Sigmoid colon (tissue), 7 donors: Measurements from ENCODE around the gene ARFIP1. TPM values are rescaled to one million over a fixed set of nuclear protein-coding genes. Genes with fewer than 3 reads are reported as not detected.

Experiments used
- DNase-seq: peaks from one replicate; pipeline ENCODE4 v3.0.0-alpha.2; 2019
- H3K27ac ChIP-seq, 4 donors: fragments of 200-600 bp; sonication (generic); one replicate each; pipeline ENCODE4 v1.5.1; 2016 to 2019; ENCODE audit warnings: mild to moderate bottlenecking in 1 of 4
- H3K27me3 ChIP-seq, 3 donors: fragments of 200-600 bp; sonication (generic); one replicate each; pipeline ENCODE4 v1.5.1; 2019; ENCODE audit warnings: mild to moderate bottlenecking in 1 of 3
- H3K36me3 ChIP-seq, 4 donors: fragments of 200-600 bp; sonication (generic); one replicate each; pipeline ENCODE4 v1.5.1; 2016 to 2019
- H3K4me1 ChIP-seq, 4 donors: fragments of 200-600 bp; sonication (generic); one replicate each; pipeline ENCODE4 v1.5.1; 2017 to 2019
- H3K4me3 ChIP-seq, 4 donors: fragments of 200-600 bp; sonication (generic); one replicate each; pipeline ENCODE4 v1.5.1; 2017 to 2019; ENCODE audit warnings: mild to moderate bottlenecking in 2 of 4, moderate library complexity in 1 of 4
- H3K9me3 ChIP-seq, 4 donors: fragments of 200-600 bp in 3 of 4; sonication (generic) in 3 of 4; one replicate each; pipeline versions ENCODE4 v1.5.1 to v1.6.1; 2013 to 2019
- CTCF ChIP-seq, 4 experiments: fragments of 450-650 bp in 3 of 4; fragments of 200-600 bp in 1 of 4; IDR thresholded peaks; one replicate each; pipeline ENCODE4 v1.5.1; 2016 to 2019; ENCODE audit warnings: antibody characterized with exemption in 4 of 4, mild to moderate bottlenecking in 3 of 4, moderate library complexity in 2 of 4
- EP300 ChIP-seq, 4 donors: sonication (generic); formaldehyde crosslinking; IDR thresholded peaks; one replicate each; pipeline ENCODE4 v1.6.1; 2017; ENCODE audit warnings: antibody characterized with exemption in 4 of 4
- POLR2A ChIP-seq, 2 donors: fragments of 450-650 bp; IDR thresholded peaks; one replicate each; pipeline ENCODE4 v1.6.1; 2016; ENCODE audit warnings: antibody characterized with exemption in 2 of 2, mild to moderate bottlenecking in 2 of 2, moderate library complexity in 2 of 2
- POLR2AphosphoS5 ChIP-seq, 4 donors: sonication (generic); formaldehyde crosslinking; IDR thresholded peaks; one replicate each; pipeline ENCODE4 v1.6.1; 2017; ENCODE audit warnings: antibody characterized with exemption in 4 of 4
- WGBS, 2 donors: extraction: QIAGEN DNeasy Blood & Tissue Kit; methylation state at CpG; one replicate each; pipeline ENCODE4 v1.1.7; 2013; 5-methylcytosine and 5-hydroxymethylcytosine counted together
- intact Hi-C: fragments of 100-400 bp; cut with DNase I; formaldehyde crosslinking; loops from one replicate; pipeline ENCODE4 v1.15.1; 2023
- polyA plus RNA-seq, 3 donors: library from polyadenylated mRNA; stranded (reverse); fragments of 200-250 nt; gene quantifications; one replicate each; pipeline ENCODE4 v1.2.3, GENCODE V29; 2013
- total RNA-seq, 4 donors: library from RNA; depleted of rRNA; stranded (reverse); fragments of >200 nt; gene quantifications; one replicate each; pipeline ENCODE4 v1.1.0, GENCODE V29; 2016
- donor health status: healthy with polysubstance abuse.
- donor health status: Bipolar disorder and iron deficiency.
- donor health status: healthy.

The ARFIP1 gene
- total and polyA plus RNA-seq, 7 donors = 22.1 to 50.9 (median 33.2) TPM

GRCh38 chr4:152917543-152918395 is 138.0 kb downstream of the ARFIP1 start:
- H3K36me3 ChIP-seq = no peaks in the 10 kb centered on the region
- intact Hi-C loops = no loop called here
- no peak overlapping the region for H3K27ac ChIP-seq
- H3K9me3 ChIP-seq = peaks cover 0 to 7% (median 0%) of the 10 kb centered on the region in 4 donors
- H3K4me1 ChIP-seq = no peaks in the 10 kb centered on the region
- DNase-seq = no peak
- WGBS, 2 donors = 88 to 95% methylated on average over 3 of the region's 3 CpGs
- no peak overlapping the region for H3K4me3 ChIP-seq
- TF ChIP-seq EP300 (IDR thresholded peaks at IDR 0.05) (no peak), POLR2AphosphoS5 (IDR thresholded peaks at IDR 0.05) (no peak), CTCF (IDR thresholded peaks at IDR 0.05) (no peak), POLR2A (IDR thresholded peaks at IDR 0.05) (no peak)
- H3K27me3 ChIP-seq = no peaks in the 10 kb centered on the region

GRCh38 chr4:152919826-152920225 is 140.1 kb downstream of the ARFIP1 start:
- TF ChIP-seq EP300 (IDR thresholded peaks at IDR 0.05) (no peak), POLR2AphosphoS5 (IDR thresholded peaks at IDR 0.05) (no peak), POLR2A (IDR thresholded peaks at IDR 0.05) (no peak), CTCF (IDR thresholded peaks at IDR 0.05) (no peak)

GRCh38 chr4:152920768-152921167 is 141.0 kb downstream of the ARFIP1 start:
- no peak for TF ChIP-seq POLR2AphosphoS5 (IDR thresholded peaks at IDR 0.05)
- TF ChIP-seq CTCF (IDR thresholded peaks at IDR 0.05) = no peak
- no peak for TF ChIP-seq POLR2A (IDR thresholded peaks at IDR 0.05)
- no peak for TF ChIP-seq EP300 (IDR thresholded peaks at IDR 0.05)
- 67 to 70% methylated on average over 1 of the region's 1 CpG for WGBS, 2 donors
- no peak for DNase-seq
- intact Hi-C loops = no loop called here
- Histone ChIP-seq H3K27ac (no peak overlapping the region), H3K36me3 (no peaks in the 10 kb centered on the region), H3K27me3 (no peaks in the 10 kb centered on the region), H3K4me3 (no peak overlapping the region), H3K4me1 (no peaks in the 10 kb centered on the region), H3K9me3 (peaks cover 0 to 7% (median 0%) of the 10 kb centered on the region in 4 donors)

More at GRCh38 chr4:152919826-152920225, 140.1 kb downstream of the ARFIP1 start:
- no peak for DNase-seq
- H3K27ac ChIP-seq = no peak overlapping the region
- 95 to 96% methylated on average over 2 of the region's 2 CpGs for WGBS, 2 donors
- no peak overlapping the region for H3K4me3 ChIP-seq
- no peaks in the 10 kb centered on the region for H3K4me1 ChIP-seq
- no peaks in the 10 kb centered on the region for H3K36me3 ChIP-seq
- H3K9me3 ChIP-seq = peaks cover 0 to 7% (median 0%) of the 10 kb centered on the region in 4 donors
- H3K27me3 ChIP-seq = no peaks in the 10 kb centered on the region
- intact Hi-C loops = no loop called here

GRCh38 chr4:152921284-152921683 is 141.5 kb downstream of the ARFIP1 start:
- H3K9me3 ChIP-seq = peaks cover 0 to 7% (median 0%) of the 10 kb centered on the region in 4 donors
- no peaks in the 10 kb centered on the region for H3K4me1 ChIP-seq
- no peak overlapping the region for H3K27ac ChIP-seq
- intact Hi-C loops = no loop called here
- no peaks in the 10 kb centered on the region for H3K36me3 ChIP-seq
- no peak for DNase-seq
- TF ChIP-seq POLR2AphosphoS5 (IDR thresholded peaks at IDR 0.05) (no peak), POLR2A (IDR thresholded peaks at IDR 0.05) (no peak), EP300 (IDR thresholded peaks at IDR 0.05) (no peak)
- H3K27me3 ChIP-seq = no peaks in the 10 kb centered on the region
- no peak overlapping the region for H3K4me3 ChIP-seq

GRCh38 chr4:152925851-152926250 is 146.1 kb downstream of the ARFIP1 start:
- TF ChIP-seq POLR2AphosphoS5 (IDR thresholded peaks at IDR 0.05) (no peak), POLR2A (IDR thresholded peaks at IDR 0.05) (no peak), EP300 (IDR thresholded peaks at IDR 0.05) (no peak), CTCF (IDR thresholded peaks at IDR 0.05) (no peak)
- no peak for DNase-seq
- intact Hi-C loops = no loop called here
- H3K9me3 ChIP-seq = no peaks in the 10 kb centered on the region
- no peaks in the 10 kb centered on the region for H3K36me3 ChIP-seq
- WGBS, 2 donors = 97 to 99% methylated on average over 1 of the region's 1 CpG
- no peaks in the 10 kb centered on the region for H3K4me1 ChIP-seq
- H3K27me3 ChIP-seq = no peaks in the 10 kb centered on the region
- no peak overlapping the region for H3K4me3 ChIP-seq
- no peak overlapping the region for H3K27ac ChIP-seq
